HL-60 (cell line): ENCODE results near the gene PYHIN1.

Experiments
- CTCF ChIP-seq: IDR thresholded peaks from one replicate; pipeline ENCODE4 v1.5.1; 2011; ENCODE audit warnings: low read length, control low read depth, inconsistent platforms; ENCODE audit not compliant: insufficient read depth
- POLR2AphosphoS5 ChIP-seq: IDR thresholded peaks from 2 replicates; pipeline ENCODE4 v1.6.1; 2012; ENCODE audit warnings: low read depth
- REST ChIP-seq: IDR thresholded peaks from 2 replicates; pipeline ENCODE4 v1.6.1; 2012; ENCODE audit warnings: low read depth; ENCODE audit not compliant: insufficient replicate concordance

GRCh38 chr1:159011751-159012150 is 80.4 kb downstream of the PYHIN1 start:
- TF ChIP-seq CTCF (no peak), POLR2AphosphoS5 (no peak), REST (no peak)
